Astrocyte (in vitro differentiated cells and primary cell): ENCODE measurements around the gene JMJD1C. TPM values are rescaled to one million over a fixed set of nuclear protein-coding genes. Genes with fewer than 3 reads are reported as not detected.

Source experiments
- DNase-seq: peaks from one replicate; pipeline ENCODE4 v3.0.0-alpha.2; 2010; ENCODE audit warnings: low read depth
- FAIRE-seq: peaks from 2 replicates; lab custom pipeline; 2011; peaks lifted over from hg19 to GRCh38; lab: Jason Lieb, UNC
- H2AFZ ChIP-seq: 2 replicates; pipeline ENCODE4 v1.6.0; 2012; ENCODE audit warnings: low read depth, low read length, inconsistent platforms
- H3K27ac ChIP-seq: 2 replicates; pipeline ENCODE4 v1.5.1; 2011; ENCODE audit warnings: low read depth, low read length, inconsistent platforms
- H3K27me3 ChIP-seq: 2 replicates; pipeline ENCODE4 v1.6.0; 2011; ENCODE audit warnings: low read length, inconsistent platforms; ENCODE audit not compliant: insufficient read depth
- H3K36me3 ChIP-seq: 2 replicates; pipeline ENCODE4 v1.5.1; 2011; ENCODE audit warnings: low read length, inconsistent platforms; ENCODE audit not compliant: insufficient read depth
- H3K4me1 ChIP-seq: 2 replicates; pipeline ENCODE4 v1.5.1; 2011; ENCODE audit warnings: low read length, inconsistent platforms; ENCODE audit not compliant: insufficient read depth
- H3K4me2 ChIP-seq: 2 replicates; pipeline ENCODE4 v1.6.0; 2012; ENCODE audit warnings: low read length, inconsistent platforms
- H3K4me3 ChIP-seq: 2 replicates; pipeline ENCODE4 v1.5.1; 2011; ENCODE audit warnings: low read depth, mild to moderate bottlenecking, low read length, inconsistent platforms; ENCODE audit not compliant: insufficient read depth
- H3K79me2 ChIP-seq: 2 replicates; pipeline ENCODE4 v1.6.0; 2012; ENCODE audit warnings: mild to moderate bottlenecking, low read length, inconsistent platforms; ENCODE audit not compliant: insufficient read depth
- H3K9ac ChIP-seq: 2 replicates; pipeline ENCODE4 v1.6.0; 2012; ENCODE audit warnings: mild to moderate bottlenecking, low read length, inconsistent platforms
- H3K9me3 ChIP-seq: 2 replicates; pipeline ENCODE4 v1.5.1; 2012; ENCODE audit warnings: low read depth, mild to moderate bottlenecking, low read length, inconsistent platforms; ENCODE audit not compliant: insufficient read depth
- H4K20me1 ChIP-seq: 2 replicates; pipeline ENCODE4 v1.6.0; 2012; ENCODE audit warnings: low read length, inconsistent platforms; ENCODE audit not compliant: insufficient read depth
- H3K27ac Mint-ChIP-seq: one replicate; pipeline ENCODE4 v1.8.0; 2021; ENCODE audit warnings: mild to moderate bottlenecking, mixed read lengths; ENCODE audit not compliant: unreplicated experiment
- H3K27me3 Mint-ChIP-seq: one replicate; pipeline ENCODE4 v1.8.0; 2021; ENCODE audit warnings: low read depth, mixed read lengths; ENCODE audit not compliant: unreplicated experiment
- H3K36me3 Mint-ChIP-seq: one replicate; pipeline ENCODE4 v1.8.0; 2021; ENCODE audit warnings: low read depth, mixed read lengths; ENCODE audit not compliant: unreplicated experiment
- H3K4me1 Mint-ChIP-seq: one replicate; pipeline ENCODE4 v1.8.0; 2021; ENCODE audit warnings: low read depth, mixed read lengths; ENCODE audit not compliant: unreplicated experiment
- H3K4me3 Mint-ChIP-seq: one replicate; pipeline ENCODE4 v1.8.0; 2021; ENCODE audit warnings: mild to moderate bottlenecking, moderate library complexity, mixed read lengths; ENCODE audit not compliant: unreplicated experiment
- H3K9me3 Mint-ChIP-seq: one replicate; pipeline ENCODE4 v1.8.0; 2021; ENCODE audit warnings: mild to moderate bottlenecking, mixed read lengths; ENCODE audit not compliant: unreplicated experiment
- EZH2 ChIP-seq: IDR thresholded peaks from 2 replicates; pipeline ENCODE4 v1.6.1; 2012; ENCODE audit warnings: mild to moderate bottlenecking, low read length, inconsistent platforms; ENCODE audit not compliant: insufficient read depth
- total RNA-seq: library from RNA; stranded (reverse); gene quantifications from 2 replicates; pipeline ENCODE4 v1.2.1, GENCODE V29; 2021
- TF ChIP-seq, protein P1 (sequence below): IDR thresholded peaks from 2 replicates; pipeline ENCODE4 v1.5.1; 2011; ENCODE audit warnings: low read depth, mild to moderate bottlenecking, inconsistent platforms, low read length, moderate library complexity; ENCODE audit not compliant: insufficient read depth

The JMJD1C gene
- total RNA-seq, 1 donor from 2014 or later, result 61.0 TPM

DNA sequence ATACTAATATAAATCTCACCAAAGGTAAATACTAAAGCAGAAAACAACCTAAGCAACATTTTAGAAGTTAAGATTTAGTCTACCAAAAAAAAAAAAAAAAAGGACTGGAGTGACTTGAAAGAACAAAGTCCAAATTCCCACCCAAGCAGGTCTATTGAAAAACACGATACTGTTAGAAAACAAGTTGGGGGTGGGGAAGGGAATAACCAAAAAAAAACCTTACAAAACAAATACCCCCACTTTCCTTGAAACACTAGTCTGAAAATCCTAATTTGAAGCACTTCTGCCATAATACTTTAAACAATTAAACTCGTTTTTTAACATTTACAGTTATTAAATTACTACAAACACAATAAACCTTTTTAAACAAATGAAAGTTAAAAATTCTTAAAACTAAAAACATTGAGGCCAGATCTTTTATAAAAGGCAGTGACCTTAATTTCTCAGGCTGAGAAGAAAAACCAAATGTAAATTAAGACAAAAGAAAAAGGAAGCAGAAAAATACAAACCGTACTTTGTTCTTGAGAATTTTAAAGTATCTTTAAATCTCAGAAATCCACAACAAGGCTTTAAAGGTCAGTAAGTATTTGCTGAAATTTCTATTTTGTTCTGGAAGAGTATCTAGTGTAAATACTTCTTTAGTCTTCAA, 197.5 kb downstream of the JMJD1C start:
- TF ChIP-seq, protein P1, sequence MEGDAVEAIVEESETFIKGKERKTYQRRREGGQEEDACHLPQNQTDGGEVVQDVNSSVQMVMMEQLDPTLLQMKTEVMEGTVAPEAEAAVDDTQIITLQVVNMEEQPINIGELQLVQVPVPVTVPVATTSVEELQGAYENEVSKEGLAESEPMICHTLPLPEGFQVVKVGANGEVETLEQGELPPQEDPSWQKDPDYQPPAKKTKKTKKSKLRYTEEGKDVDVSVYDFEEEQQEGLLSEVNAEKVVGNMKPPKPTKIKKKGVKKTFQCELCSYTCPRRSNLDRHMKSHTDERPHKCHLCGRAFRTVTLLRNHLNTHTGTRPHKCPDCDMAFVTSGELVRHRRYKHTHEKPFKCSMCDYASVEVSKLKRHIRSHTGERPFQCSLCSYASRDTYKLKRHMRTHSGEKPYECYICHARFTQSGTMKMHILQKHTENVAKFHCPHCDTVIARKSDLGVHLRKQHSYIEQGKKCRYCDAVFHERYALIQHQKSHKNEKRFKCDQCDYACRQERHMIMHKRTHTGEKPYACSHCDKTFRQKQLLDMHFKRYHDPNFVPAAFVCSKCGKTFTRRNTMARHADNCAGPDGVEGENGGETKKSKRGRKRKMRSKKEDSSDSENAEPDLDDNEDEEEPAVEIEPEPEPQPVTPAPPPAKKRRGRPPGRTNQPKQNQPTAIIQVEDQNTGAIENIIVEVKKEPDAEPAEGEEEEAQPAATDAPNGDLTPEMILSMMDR, result no peak
- TF ChIP-seq EZH2, result no peak
- Histone ChIP-seq H3K9ac (peak overlapping the region; percentile 97), H3K4me1 (peaks cover 3% of the 10 kb centered on the region), H4K20me1 (peaks cover 17% of the 10 kb centered on the region), H3K27me3 (no peaks in the 10 kb centered on the region), H3K9me3 (no peaks in the 10 kb centered on the region), H3K36me3 (no peaks in the 10 kb centered on the region), H3K27ac (peak overlapping the region; percentile 94), H3K4me3 (peak overlapping the region; percentile 82), H2AFZ (no peak overlapping the region), H3K4me2 (peak overlapping the region; percentile 80), H3K79me2 (peaks cover 88% of the 10 kb centered on the region)
- Mint-ChIP-seq H3K4me1 (no peaks in the 10 kb centered on the region), H3K36me3 (peaks cover 2% of the 10 kb centered on the region), H3K4me3 (peak overlapping the region; percentile 89), H3K27me3 (no peaks in the 10 kb centered on the region), H3K27ac (peak overlapping the region; percentile 99), H3K9me3 (no peaks in the 10 kb centered on the region)
- DNase-seq, result peak; percentile 27
- FAIRE-seq, result peak; percentile 9

DNA sequence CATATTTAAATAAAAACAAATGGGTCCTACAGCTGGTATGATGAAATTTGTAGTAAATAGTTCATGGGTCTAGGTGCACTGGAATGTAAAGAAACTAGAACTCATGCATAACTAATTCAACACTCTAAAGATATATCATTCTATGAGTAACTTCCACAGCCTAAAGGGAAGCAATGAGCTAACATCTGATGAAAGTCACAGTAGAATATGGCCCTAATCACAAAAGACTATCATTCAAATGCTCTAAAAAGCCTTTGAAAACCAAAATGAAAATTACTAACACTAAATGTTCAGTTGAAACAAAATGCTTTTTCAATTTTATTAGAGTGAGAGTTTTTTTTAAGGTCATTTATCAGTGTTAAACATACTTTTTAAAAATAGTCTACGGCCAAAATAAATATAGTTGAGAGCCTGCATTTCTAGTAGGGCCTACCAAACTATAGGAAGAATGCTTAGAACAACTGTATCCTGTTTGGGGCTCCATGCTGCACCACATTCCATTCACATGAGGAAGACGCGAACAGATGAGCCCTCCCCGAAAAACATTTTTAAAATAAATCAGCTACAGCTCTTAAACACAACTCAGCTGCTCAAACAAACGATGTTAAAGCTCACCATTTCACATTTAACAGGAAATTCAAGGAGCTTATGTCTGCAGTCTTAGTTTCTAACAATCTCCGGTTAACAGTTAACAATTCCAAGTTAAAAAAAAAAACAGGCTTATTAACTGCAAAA, 198.2 kb downstream of the JMJD1C start:
- Histone ChIP-seq H3K36me3 (no peaks in the 10 kb centered on the region), H3K9me3 (no peaks in the 10 kb centered on the region), H3K27ac (peak overlapping the region; percentile 94), H3K4me2 (peak overlapping the region; percentile 80), H3K4me3 (peak overlapping the region; percentile 82), H2AFZ (no peak overlapping the region), H4K20me1 (peaks cover 24% of the 10 kb centered on the region), H3K4me1 (peaks cover 3% of the 10 kb centered on the region), H3K9ac (peak overlapping the region; percentile 97), H3K27me3 (no peaks in the 10 kb centered on the region), H3K79me2 (peaks cover 88% of the 10 kb centered on the region)
- TF ChIP-seq EZH2, result no peak
- TF ChIP-seq, protein P1, result no peak
- H3K9me3 Mint-ChIP-seq, result no peaks in the 10 kb centered on the region
- peak overlapping the region; percentile 89 for H3K4me3 Mint-ChIP-seq
- peak overlapping the region; percentile 99 for H3K27ac Mint-ChIP-seq
- H3K27me3 Mint-ChIP-seq, result no peaks in the 10 kb centered on the region
- DNase-seq (peak; percentile 75), FAIRE-seq (peak; percentile 79)
- H3K36me3 Mint-ChIP-seq, result peaks cover 2% of the 10 kb centered on the region
- no peaks in the 10 kb centered on the region for H3K4me1 Mint-ChIP-seq
